Transverse colon (tissue), 4 donors: ENCODE results near the gene OR1J4. TPM values are rescaled to one million over a fixed set of nuclear protein-coding genes. Genes with fewer than 3 reads are reported as not detected.

ENCODE experiments used
- DNase-seq: peaks from one replicate; pipeline ENCODE4 v3.0.0-alpha.2; 2019
- H3K27ac ChIP-seq, 4 donors: fragments of 200-600 bp; sonication (generic); 2 replicates each; pipeline ENCODE4 v1.5.1; 2016 to 2018; ENCODE audit warnings: inconsistent platforms in 4 of 4
- H3K27me3 ChIP-seq: fragments of 200-600 bp; sonication (generic); 2 replicates; pipeline ENCODE4 v1.5.1; 2017; ENCODE audit warnings: inconsistent platforms
- H3K36me3 ChIP-seq, 4 donors: fragments of 200-600 bp; sonication (generic); 2 replicates each; pipeline ENCODE4 v1.5.1; 2017 to 2019; ENCODE audit warnings: inconsistent platforms in 4 of 4
- H3K4me1 ChIP-seq, 4 donors: fragments of 200-600 bp; sonication (generic); 2 replicates each; pipeline ENCODE4 v1.5.1; 2017 to 2020; ENCODE audit warnings: inconsistent platforms in 4 of 4
- H3K4me3 ChIP-seq, 4 donors: fragments of 200-600 bp; sonication (generic); 1 replicate in 1 of 4; 2 replicates in 3 of 4; pipeline versions ENCODE4 v1.5.1 to v1.6.1; 2017 to 2019; ENCODE audit warnings: inconsistent platforms in 4 of 4
- H3K9me3 ChIP-seq, 2 donors: fragments of 200-600 bp; sonication (generic); 2 replicates each; pipeline ENCODE4 v1.5.1; 2017 to 2019; ENCODE audit warnings: inconsistent platforms in 2 of 2
- EP300 ChIP-seq: sonication (generic); formaldehyde crosslinking; IDR thresholded peaks from one replicate; pipeline ENCODE4 v1.6.1; 2017; ENCODE audit warnings: antibody characterized with exemption, low read depth
- POLR2A ChIP-seq: fragments of 450-650 bp; IDR thresholded peaks from one replicate; pipeline ENCODE4 v1.6.1; 2016; ENCODE audit warnings: antibody characterized with exemption, mild to moderate bottlenecking, moderate library complexity
- POLR2AphosphoS5 ChIP-seq, 3 donors: sonication (generic); formaldehyde crosslinking; IDR thresholded peaks; one replicate each; pipeline ENCODE4 v1.6.1; 2016; ENCODE audit warnings: antibody characterized with exemption in 3 of 3
- WGBS, 2 donors: methylation state at CpG; one replicate each; pipeline ENCODE4 v1.1.5; 2018; ENCODE audit warnings: low coverage in 1 of 2; 5-methylcytosine and 5-hydroxymethylcytosine counted together
- in situ Hi-C, 4 donors: fragments of 200-750 bp; cut with MboI; loops; one replicate each; pipeline versions ENCODE4 v1.15.0 to v1.15.1; 2017; ENCODE audit warnings: low sequenced_read_pairs in 3 of 4, low pct_ligation_motif_present in 1 of 4, low pct_unique_long_range_greater_than_20kb in 1 of 4
- intact Hi-C: fragments of 100-400 bp; cut with DNase I; formaldehyde crosslinking; loops from one replicate; pipeline ENCODE4 v1.15.1; 2023; ENCODE audit warnings: low total_unique reads
- total RNA-seq, 4 donors: library from RNA; depleted of rRNA; stranded (reverse); fragments of >200 nt; gene quantifications; one replicate each; pipeline ENCODE4 v1.1.0, GENCODE V29; 2016
- TF ChIP-seq, protein P1 (sequence below), 5 experiments: fragments of 200-600 bp in 3 of 5; fragments of 450-650 bp in 2 of 5; sonication (generic) in 3 of 5; IDR thresholded peaks; 1 replicate in 2 of 5; 2 replicates in 3 of 5; pipeline ENCODE4 v1.5.1; 2016 to 2017; ENCODE audit warnings: antibody characterized with exemption in 5 of 5, inconsistent platforms in 3 of 5, mild to moderate bottlenecking in 2 of 5, moderate library complexity in 1 of 5

Gene OR1J4
- total RNA-seq, 4 donors from 2014 or later = not detected

DNA sequence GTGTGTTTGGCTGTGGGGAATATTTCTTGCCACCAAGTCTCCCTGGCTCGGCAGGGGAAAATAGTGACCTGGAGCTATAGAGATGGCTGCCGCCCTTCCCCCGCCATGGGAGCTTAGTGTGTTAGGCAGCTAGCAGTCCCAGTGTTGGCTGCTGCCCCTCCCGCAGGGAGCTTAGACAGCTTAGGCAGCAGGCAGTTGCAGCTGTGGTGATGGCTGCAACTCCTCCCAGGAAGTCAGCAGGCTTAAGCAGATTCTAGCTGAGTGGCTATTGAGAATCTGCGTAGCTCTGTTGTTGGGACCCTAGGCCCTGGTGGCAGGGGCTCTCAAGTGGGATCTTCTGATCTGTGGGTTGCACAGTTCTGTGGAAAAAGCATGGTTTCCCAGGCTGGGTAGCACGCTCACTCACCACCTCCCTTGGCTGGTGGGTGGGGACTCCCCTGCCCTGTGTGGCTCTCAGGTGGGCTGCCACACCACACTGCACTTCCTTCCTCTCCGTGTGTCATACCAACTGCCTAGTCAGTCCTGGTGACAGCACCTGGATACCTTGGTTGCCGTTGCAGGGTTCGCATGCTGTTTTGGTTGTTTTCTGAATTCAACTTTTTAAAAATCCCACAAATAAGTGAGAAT lies 43.3 kb downstream of the OR1J4 start:
- intact Hi-C loops = no loop called here
- Histone ChIP-seq H3K27ac (no peak overlapping the region), H3K36me3 (no peaks in the 10 kb centered on the region), H3K4me1 (no peaks in the 10 kb centered on the region), H3K9me3 (no peaks in the 10 kb centered on the region), H3K27me3 (no peaks in the 10 kb centered on the region), H3K4me3 (no peak overlapping the region)
- in situ Hi-C loops = no loop called here
- TF ChIP-seq, protein P1, sequence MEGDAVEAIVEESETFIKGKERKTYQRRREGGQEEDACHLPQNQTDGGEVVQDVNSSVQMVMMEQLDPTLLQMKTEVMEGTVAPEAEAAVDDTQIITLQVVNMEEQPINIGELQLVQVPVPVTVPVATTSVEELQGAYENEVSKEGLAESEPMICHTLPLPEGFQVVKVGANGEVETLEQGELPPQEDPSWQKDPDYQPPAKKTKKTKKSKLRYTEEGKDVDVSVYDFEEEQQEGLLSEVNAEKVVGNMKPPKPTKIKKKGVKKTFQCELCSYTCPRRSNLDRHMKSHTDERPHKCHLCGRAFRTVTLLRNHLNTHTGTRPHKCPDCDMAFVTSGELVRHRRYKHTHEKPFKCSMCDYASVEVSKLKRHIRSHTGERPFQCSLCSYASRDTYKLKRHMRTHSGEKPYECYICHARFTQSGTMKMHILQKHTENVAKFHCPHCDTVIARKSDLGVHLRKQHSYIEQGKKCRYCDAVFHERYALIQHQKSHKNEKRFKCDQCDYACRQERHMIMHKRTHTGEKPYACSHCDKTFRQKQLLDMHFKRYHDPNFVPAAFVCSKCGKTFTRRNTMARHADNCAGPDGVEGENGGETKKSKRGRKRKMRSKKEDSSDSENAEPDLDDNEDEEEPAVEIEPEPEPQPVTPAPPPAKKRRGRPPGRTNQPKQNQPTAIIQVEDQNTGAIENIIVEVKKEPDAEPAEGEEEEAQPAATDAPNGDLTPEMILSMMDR (IDR thresholded peaks at IDR 0.05) = no peak
- TF ChIP-seq POLR2AphosphoS5 (IDR thresholded peaks at IDR 0.05) = no peak
- no peak for TF ChIP-seq EP300
- no peak for TF ChIP-seq POLR2A
- no peak for DNase-seq
- 40 to 100% methylated on average over 1 to 9 of the region's 9 CpGs for WGBS, 2 donors

DNA sequence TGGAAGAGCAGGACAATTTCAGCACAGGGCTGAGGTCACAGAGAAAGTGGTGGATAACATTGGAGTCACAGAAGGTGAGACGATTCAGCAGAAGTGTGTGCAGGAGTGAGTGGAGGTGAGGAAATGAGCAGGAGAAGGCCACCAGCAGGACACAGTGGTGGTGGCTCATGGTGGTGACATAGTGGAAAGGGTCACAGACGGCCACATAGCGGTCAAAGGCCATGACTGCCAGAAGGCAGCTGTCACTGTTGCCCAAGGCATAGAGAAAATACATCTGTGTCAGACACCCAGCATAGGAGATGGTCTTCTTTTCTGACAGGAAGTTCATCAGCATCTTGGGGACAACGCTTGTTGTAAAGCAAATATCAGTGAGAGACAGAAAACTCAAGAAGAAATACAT lies 49.0 kb downstream of the OR1J4 start:
- DNase-seq = no peak
- no peak overlapping the region for H3K27ac ChIP-seq
- H3K9me3 ChIP-seq = no peaks in the 10 kb centered on the region
- in situ Hi-C loops = no loop called here
- intact Hi-C loops = no loop called here
- H3K27me3 ChIP-seq = no peaks in the 10 kb centered on the region
- no peak for TF ChIP-seq EP300
- no peak for TF ChIP-seq POLR2A
- no peak for TF ChIP-seq POLR2AphosphoS5 (IDR thresholded peaks at IDR 0.05)
- TF ChIP-seq, protein P1 (IDR thresholded peaks at IDR 0.05) = no peak
- no peaks in the 10 kb centered on the region for H3K4me1 ChIP-seq
- no peak overlapping the region for H3K4me3 ChIP-seq
- WGBS, 2 donors = 84 to 92% methylated on average over 2 to 4 of the region's 4 CpGs
- H3K36me3 ChIP-seq = no peaks in the 10 kb centered on the region

Other genes starting within 250 kb of the OR1J4 start
- 10 to 100 TPM; 14.2 to 27.9 (median 20.2) TPM for gene PTGS1, start 148.1 kb upstream of the OR1J4 start, total RNA-seq
- gene OR1J1, start 41.2 kb upstream of the OR1J4 start, total RNA-seq = not detected
- gene OR1J2, start 8.3 kb upstream of the OR1J4 start, total RNA-seq = not detected
- gene OR1N1, start 8.2 kb downstream of the OR1J4 start, total RNA-seq = not detected
- not detected for gene OR1N2, start 34.0 kb downstream of the OR1J4 start, total RNA-seq
- not detected for gene OR1L8, start 64.2 kb downstream of the OR1J4 start, total RNA-seq
- not detected for gene OR1Q1, start 95.6 kb downstream of the OR1J4 start, total RNA-seq
- not detected for gene OR1B1, start 138.5 kb downstream of the OR1J4 start, total RNA-seq
- not detected for gene OR1L1, start 142.6 kb downstream of the OR1J4 start, total RNA-seq
- not detected for gene OR1L3, start 156.0 kb downstream of the OR1J4 start, total RNA-seq
- not detected for gene OR1L4, start 204.8 kb downstream of the OR1J4 start, total RNA-seq
- not detected for gene OR1L6, start 223.2 kb downstream of the OR1J4 start, total RNA-seq